GM12892 (cell line): ENCODE results near the gene TMEM238L.

Experiments used
- DNase-seq: peaks from one replicate; pipeline ENCODE4 v3.0.0; 2011; ENCODE audit not compliant: insufficient read length
- FAIRE-seq: peaks from 2 replicates; lab custom pipeline; 2011; peaks lifted over from hg19 to GRCh38; lab: Jason Lieb, UNC
- POLR2A ChIP-seq: IDR thresholded peaks from 2 replicates; pipeline ENCODE4 v1.6.1; 2011; ENCODE audit warnings: low read depth, low read length, control low read depth
- POLR2AphosphoS5 ChIP-seq: IDR thresholded peaks from 2 replicates; pipeline ENCODE4 v1.6.1; 2011; ENCODE audit warnings: low read depth, low read length, control low read depth
- TAF1 ChIP-seq: IDR thresholded peaks from 2 replicates; pipeline ENCODE4 v1.6.1; 2011; ENCODE audit warnings: low read depth, mild to moderate bottlenecking, control low read depth, low read length, borderline replicate concordance

The TMEM238L gene

GRCh38 chr17:10754109-10754508, 49.8 kb downstream of the TMEM238L start:
- no peak for FAIRE-seq
- TF ChIP-seq POLR2A, result no peak
- no peak for DNase-seq

GRCh38 chr17:10752696-10753095, 51.2 kb downstream of the TMEM238L start:
- FAIRE-seq, result no peak

GRCh38 chr17:10751563-10751962, 52.3 kb downstream of the TMEM238L start:
- DNase-seq, result no peak
- no peak for FAIRE-seq
- no peak for TF ChIP-seq POLR2A
- no peak for TF ChIP-seq TAF1
- TF ChIP-seq POLR2AphosphoS5, result no peak

More at GRCh38 chr17:10752696-10753095, 51.2 kb downstream of the TMEM238L start:
- no peak for DNase-seq
- TF ChIP-seq POLR2A, result no peak
- no peak for TF ChIP-seq TAF1
- no peak for TF ChIP-seq POLR2AphosphoS5

- FAIRE-seq, result no peak
- TF ChIP-seq TAF1, result no peak
- no peak for TF ChIP-seq POLR2A
- no peak for TF ChIP-seq POLR2AphosphoS5
Observed at GRCh38 chr17:10750210-10750609, 53.7 kb downstream of the TMEM238L start.

GRCh38 chr17:10748531-10749181, 55.2 kb downstream of the TMEM238L start:
- no peak for FAIRE-seq
- no peak for TF ChIP-seq POLR2AphosphoS5
- TF ChIP-seq TAF1, result no peak
- no peak for TF ChIP-seq POLR2A
- DNase-seq, result no peak

More at GRCh38 chr17:10750210-10750609, 53.7 kb downstream of the TMEM238L start:
- DNase-seq, result no peak

- no peak for DNase-seq
- TF ChIP-seq POLR2AphosphoS5, result no peak
- TF ChIP-seq TAF1, result no peak
- TF ChIP-seq POLR2A, result no peak
- no peak for FAIRE-seq
Observed at GRCh38 chr17:10745231-10745630, 58.7 kb downstream of the TMEM238L start.
